Brain microvascular endothelial cell (primary cell): ENCODE results near the gene CDC73.

Experiments used
- DNase-seq: peaks from one replicate; pipeline ENCODE4 v3.0.0-alpha.2; 2020
- H3K27ac ChIP-seq: fragments of 250-450 bp; sonication (Bioruptor Pico); 2 replicates; pipeline ENCODE4 v1.5.1; 2020; ENCODE audit warnings: mild to moderate bottlenecking, moderate library complexity
- H3K27me3 ChIP-seq: fragments of 250-450 bp; sonication (Bioruptor Pico); replicated peaks from 2 replicates; pipeline ENCODE4 v1.5.1; 2020; ENCODE audit warnings: mild to moderate bottlenecking
- H3K36me3 ChIP-seq: fragments of 250-450 bp; sonication (Bioruptor Pico); replicated peaks from 2 replicates; pipeline ENCODE4 v1.5.1; 2020; ENCODE audit warnings: mild to moderate bottlenecking
- H3K4me3 ChIP-seq: 2 replicates; pipeline ENCODE4 v1.5.1; 2011; ENCODE audit warnings: low read depth, mild to moderate bottlenecking, control low read depth, low read length, moderate library complexity
- in situ Hi-C: cut with HindIII; loops from 2 replicates; pipeline ENCODE4 v1.10.0; 2017; ENCODE audit warnings: low sequenced_read_pairs, low pct_ligation_motif_present
- TF ChIP-seq, protein P1 (sequence below): IDR thresholded peaks from 2 replicates; pipeline ENCODE4 v1.5.1; 2011; ENCODE audit warnings: low read depth, mild to moderate bottlenecking, moderate library complexity, low read length, control low read depth, inconsistent platforms; ENCODE audit errors: missing control alignments

CDC73 gene

DNA sequence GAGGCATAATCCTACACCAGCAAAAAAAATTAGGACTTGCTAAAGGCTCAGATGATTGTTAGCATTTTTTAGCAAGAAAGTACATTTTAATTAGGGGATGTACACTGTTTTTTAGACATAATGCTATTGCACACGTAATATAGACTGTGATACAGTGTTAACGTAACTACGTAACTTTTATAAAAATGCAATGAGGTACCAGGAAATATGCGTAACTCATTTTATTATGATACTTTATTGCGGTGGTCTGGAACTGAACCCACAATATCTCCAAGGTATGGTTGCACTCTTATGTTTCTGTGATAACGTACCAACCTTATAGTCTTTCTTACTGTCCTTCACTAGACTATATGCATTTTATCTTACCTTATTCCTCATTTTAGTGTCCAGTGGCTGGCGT lies 127.4 kb downstream of the CDC73 start:
- in situ Hi-C loops: no loop called here
- no peaks in the 10 kb centered on the region for H3K27me3 ChIP-seq
- H3K27ac ChIP-seq: no peak overlapping the region
- peaks cover 8% of the 10 kb centered on the region for H3K36me3 ChIP-seq
- TF ChIP-seq, protein P1, sequence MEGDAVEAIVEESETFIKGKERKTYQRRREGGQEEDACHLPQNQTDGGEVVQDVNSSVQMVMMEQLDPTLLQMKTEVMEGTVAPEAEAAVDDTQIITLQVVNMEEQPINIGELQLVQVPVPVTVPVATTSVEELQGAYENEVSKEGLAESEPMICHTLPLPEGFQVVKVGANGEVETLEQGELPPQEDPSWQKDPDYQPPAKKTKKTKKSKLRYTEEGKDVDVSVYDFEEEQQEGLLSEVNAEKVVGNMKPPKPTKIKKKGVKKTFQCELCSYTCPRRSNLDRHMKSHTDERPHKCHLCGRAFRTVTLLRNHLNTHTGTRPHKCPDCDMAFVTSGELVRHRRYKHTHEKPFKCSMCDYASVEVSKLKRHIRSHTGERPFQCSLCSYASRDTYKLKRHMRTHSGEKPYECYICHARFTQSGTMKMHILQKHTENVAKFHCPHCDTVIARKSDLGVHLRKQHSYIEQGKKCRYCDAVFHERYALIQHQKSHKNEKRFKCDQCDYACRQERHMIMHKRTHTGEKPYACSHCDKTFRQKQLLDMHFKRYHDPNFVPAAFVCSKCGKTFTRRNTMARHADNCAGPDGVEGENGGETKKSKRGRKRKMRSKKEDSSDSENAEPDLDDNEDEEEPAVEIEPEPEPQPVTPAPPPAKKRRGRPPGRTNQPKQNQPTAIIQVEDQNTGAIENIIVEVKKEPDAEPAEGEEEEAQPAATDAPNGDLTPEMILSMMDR: no peak
- H3K4me3 ChIP-seq: no peak overlapping the region
- no peak for DNase-seq

DNA sequence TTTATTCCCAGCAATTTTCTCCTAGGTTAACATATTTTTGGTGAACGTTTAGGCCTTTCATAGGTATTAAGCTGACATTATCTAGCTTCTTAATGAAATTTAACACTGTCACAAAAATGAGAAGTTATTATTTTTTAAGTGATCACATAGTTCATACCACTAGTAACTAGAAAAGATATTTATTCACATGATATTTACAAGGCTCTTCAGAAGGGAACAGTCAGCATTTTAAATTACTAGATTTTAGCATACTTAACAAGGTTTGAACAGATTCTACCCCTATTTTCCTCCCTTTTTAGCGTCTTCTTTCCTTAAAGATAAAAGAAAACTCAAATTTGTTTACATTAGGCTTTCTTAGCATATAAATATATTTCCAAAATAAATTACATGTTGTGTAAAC lies 130.1 kb downstream of the CDC73 start:
- DNase-seq: no peak
- Histone ChIP-seq H3K4me3 (no peak overlapping the region), H3K27ac (no peak overlapping the region), H3K36me3 (peaks cover 8% of the 10 kb centered on the region), H3K27me3 (no peaks in the 10 kb centered on the region)
- in situ Hi-C loops: no loop called here
- TF ChIP-seq, protein P1: no peak

DNA sequence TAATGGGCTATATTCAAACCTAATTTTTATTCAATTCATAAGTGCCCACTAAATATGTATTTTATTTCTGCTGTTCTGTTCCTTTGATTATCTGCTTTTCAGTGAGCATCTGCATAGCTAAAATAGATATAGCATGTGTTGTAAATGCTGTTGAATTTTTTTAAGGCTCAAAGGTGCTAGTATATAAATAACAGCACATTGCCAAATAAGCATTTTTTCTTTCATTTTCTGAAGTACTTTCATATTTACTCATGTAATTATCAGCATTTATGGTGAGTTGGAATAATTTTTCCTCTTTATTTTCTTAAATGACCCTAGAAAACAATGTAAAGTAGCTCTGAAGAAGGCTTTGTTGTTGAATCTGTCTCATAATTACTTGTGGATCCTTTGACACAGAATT lies 134.2 kb downstream of the CDC73 start:
- no peaks in the 10 kb centered on the region for H3K36me3 ChIP-seq
- H3K4me3 ChIP-seq: no peak overlapping the region
- TF ChIP-seq, protein P1: no peak
- in situ Hi-C loops: no loop called here
- H3K27ac ChIP-seq: no peak overlapping the region
- no peaks in the 10 kb centered on the region for H3K27me3 ChIP-seq
- DNase-seq: no peak

DNA sequence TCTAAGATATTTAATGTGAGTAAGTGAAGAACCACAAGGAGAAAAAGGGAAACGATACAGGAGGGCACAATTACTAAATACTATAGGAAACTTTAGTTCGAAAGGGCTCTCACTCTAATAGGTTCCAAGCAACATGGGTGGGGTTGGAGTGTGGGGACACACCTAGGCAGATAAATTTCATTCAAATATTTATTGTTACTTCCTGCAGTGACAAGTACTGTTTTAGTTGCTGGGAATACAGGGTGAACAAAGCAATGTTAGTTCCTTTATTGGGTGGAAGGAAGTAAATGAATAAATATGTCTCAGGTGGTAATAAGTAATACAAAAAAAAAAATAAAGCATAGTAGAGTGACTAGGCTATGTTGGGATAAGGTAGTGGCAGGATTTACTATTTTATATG lies 137.8 kb downstream of the CDC73 start:
- Histone ChIP-seq H3K36me3 (no peaks in the 10 kb centered on the region), H3K27ac (no peak overlapping the region), H3K4me3 (no peak overlapping the region), H3K27me3 (no peaks in the 10 kb centered on the region)
- TF ChIP-seq, protein P1: no peak
- DNase-seq: no peak
- in situ Hi-C loops: no loop called here

DNA sequence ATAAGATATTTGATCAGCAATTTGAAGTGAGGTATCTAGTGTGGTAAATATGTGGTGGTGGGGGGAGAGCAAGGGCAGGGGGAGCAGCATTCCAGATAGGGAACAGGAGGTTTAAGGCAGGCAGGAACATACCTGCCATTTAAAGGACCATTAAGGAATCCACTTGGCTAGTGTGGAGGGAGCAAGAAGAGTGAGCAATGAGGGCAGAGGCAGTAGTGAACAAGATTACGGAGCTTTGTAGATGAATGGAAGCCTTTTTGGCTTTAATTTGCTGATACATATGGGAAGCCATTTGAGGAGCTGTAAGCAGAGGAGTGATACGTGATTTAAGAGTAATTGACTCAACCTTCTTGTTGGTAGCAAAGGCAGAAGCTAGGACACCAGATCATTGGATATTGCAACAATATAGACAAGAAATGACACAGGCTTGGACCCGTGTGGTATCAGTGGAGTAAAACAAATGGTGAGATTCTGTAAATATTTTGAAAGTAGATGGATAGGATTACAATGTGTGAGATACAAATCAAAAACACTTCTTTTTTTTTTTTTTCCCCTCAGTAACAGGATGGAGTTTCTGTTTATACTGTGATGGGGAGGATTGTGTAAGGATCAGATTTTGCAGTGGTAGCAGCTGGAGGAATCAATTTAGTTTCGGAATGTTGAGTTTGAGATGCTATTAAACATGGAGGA lies 138.4 kb downstream of the CDC73 start:
- Histone ChIP-seq H3K36me3 (no peaks in the 10 kb centered on the region), H3K4me3 (no peak overlapping the region), H3K27ac (no peak overlapping the region), H3K27me3 (no peaks in the 10 kb centered on the region)
- TF ChIP-seq, protein P1: no peak
- no peak for DNase-seq
- in situ Hi-C loops: no loop called here

DNA sequence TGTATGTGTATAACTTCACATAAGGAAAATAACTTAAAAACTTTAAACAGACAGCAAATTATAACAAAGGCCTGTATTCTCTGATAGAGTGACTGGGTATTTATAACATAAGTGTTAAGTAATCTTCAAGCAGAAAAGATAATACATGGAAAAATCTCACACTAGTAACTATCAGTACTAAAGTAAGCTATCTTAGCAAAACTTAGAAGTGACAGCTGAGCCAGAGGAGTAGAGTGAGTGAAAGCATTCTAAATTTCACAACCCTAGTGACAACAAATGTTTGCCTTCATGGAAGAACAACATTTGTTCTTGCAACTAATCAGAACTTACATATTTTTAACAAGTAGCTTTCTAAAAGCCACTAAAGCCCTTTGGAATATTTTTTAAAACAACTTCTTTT lies 139.1 kb downstream of the CDC73 start:
- peaks cover 4% of the 10 kb centered on the region for H3K36me3 ChIP-seq
- in situ Hi-C loops: no loop called here
- no peak overlapping the region for H3K4me3 ChIP-seq
- no peaks in the 10 kb centered on the region for H3K27me3 ChIP-seq
- H3K27ac ChIP-seq: no peak overlapping the region
- no peak for DNase-seq
- TF ChIP-seq, protein P1: no peak
